DOHH2 (cell line): ENCODE measurements around the gene MAPK8.

Experiments
- H3F3A ChIP-seq: fragments of 200-600 bp; sonication (generic), shearing (Covaris generic); 2 replicates; pipeline ENCODE4 v1.6.0; 2016; ENCODE audit warnings: antibody characterized with exemption, mild to moderate bottlenecking; ENCODE audit not compliant: control insufficient read depth, insufficient read depth
- H3K27ac ChIP-seq: fragments of 200-600 bp; sonication (generic); 2 replicates; pipeline ENCODE4 v1.5.1; 2014; ENCODE audit warnings: low read depth, mild to moderate bottlenecking, low read length, moderate library complexity
- H3K27me3 ChIP-seq: fragments of 200-600 bp; sonication (generic); 2 replicates; pipeline ENCODE4 v1.6.1; 2014; ENCODE audit warnings: mild to moderate bottlenecking, low read length, mixed read lengths; ENCODE audit not compliant: control insufficient read depth
- H3K36me3 ChIP-seq: fragments of 200-600 bp; sonication (generic); 2 replicates; pipeline ENCODE4 v1.6.1; 2014; ENCODE audit warnings: mild to moderate bottlenecking, low read length, moderate library complexity, mixed read lengths; ENCODE audit not compliant: control insufficient read depth
- H3K4me1 ChIP-seq: fragments of 200-600 bp; sonication (generic); 2 replicates; pipeline ENCODE4 v1.6.1; 2014; ENCODE audit warnings: mild to moderate bottlenecking, low read length, mixed read lengths; ENCODE audit not compliant: control insufficient read depth
- H3K4me2 ChIP-seq: fragments of 200-600 bp; sonication (generic); 2 replicates; pipeline ENCODE4 v1.6.0; 2014; ENCODE audit warnings: mild to moderate bottlenecking, low read length, moderate library complexity
- H3K4me3 ChIP-seq: fragments of 200-600 bp; sonication (generic); 2 replicates; pipeline ENCODE4 v1.5.1; 2014; ENCODE audit warnings: mild to moderate bottlenecking, low read length, mixed read lengths
- H3K79me2 ChIP-seq: fragments of 200-600 bp; sonication (generic); 2 replicates; pipeline ENCODE4 v1.6.1; 2014; ENCODE audit warnings: mild to moderate bottlenecking, low read length, mixed read lengths; ENCODE audit not compliant: control insufficient read depth
- H3K9me2 ChIP-seq: fragments of 200-600 bp; sonication (generic); replicated peaks from 2 replicates; pipeline ENCODE4 v1.6.1; 2014; ENCODE audit warnings: mild to moderate bottlenecking, low read length, mixed read lengths; ENCODE audit not compliant: control insufficient read depth
- H3K9me3 ChIP-seq: fragments of 200-600 bp; sonication (generic); 2 replicates; pipeline ENCODE4 v1.6.1; 2014; ENCODE audit warnings: antibody characterized with exemption, low read length, mixed read lengths; ENCODE audit not compliant: control insufficient read depth, insufficient read depth
- H4K20me1 ChIP-seq: fragments of 200-600 bp; sonication (generic); 2 replicates; pipeline ENCODE4 v1.6.0; 2014; ENCODE audit warnings: low read depth, mild to moderate bottlenecking, antibody characterized with exemption, low read length, moderate library complexity; ENCODE audit not compliant: control insufficient read depth, insufficient read depth
- EZH2phosphoT487 ChIP-seq: fragments of 200-600 bp; sonication (generic); IDR thresholded peaks from 2 replicates; pipeline ENCODE4 v1.6.1; 2017; ENCODE audit warnings: borderline replicate concordance, mild to moderate bottlenecking, antibody characterized with exemption, low read length, moderate library complexity, mixed read lengths
- TF ChIP-seq, protein P1 (sequence below): fragments of 200-600 bp; sonication (generic); IDR thresholded peaks from one replicate; pipeline ENCODE4 v1.5.1; 2014; ENCODE audit warnings: antibody characterized with exemption, mild to moderate bottlenecking, low read depth, low read length; ENCODE audit not compliant: poor library complexity, severe bottlenecking

MAPK8 gene

DNA sequence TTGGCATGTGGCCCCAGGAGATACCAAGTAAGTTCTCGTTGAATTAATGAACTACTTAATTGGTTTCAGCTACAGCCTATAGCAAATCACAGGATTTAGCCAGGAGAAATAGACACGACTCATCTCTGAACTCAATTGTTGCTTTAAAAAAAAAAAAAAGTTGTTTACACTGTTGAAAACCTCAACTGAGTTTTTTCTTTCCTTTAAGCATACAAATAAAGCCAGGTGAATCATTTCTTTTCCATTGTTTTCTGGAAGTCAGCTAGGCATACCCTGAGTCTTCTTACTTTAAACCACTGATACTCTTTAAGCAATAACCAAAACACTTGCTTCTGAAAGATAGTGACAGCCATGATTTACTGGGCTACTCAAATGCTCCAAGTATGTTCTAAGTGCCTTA is 32.7 kb upstream of the MAPK8 start:
- no peaks in the 10 kb centered on the region for H3K9me2 ChIP-seq
- H3F3A ChIP-seq = no peaks in the 10 kb centered on the region
- H3K9me3 ChIP-seq = no peaks in the 10 kb centered on the region
- H3K4me1 ChIP-seq = no peaks in the 10 kb centered on the region
- H3K79me2 ChIP-seq = no peaks in the 10 kb centered on the region
- TF ChIP-seq, protein P1, sequence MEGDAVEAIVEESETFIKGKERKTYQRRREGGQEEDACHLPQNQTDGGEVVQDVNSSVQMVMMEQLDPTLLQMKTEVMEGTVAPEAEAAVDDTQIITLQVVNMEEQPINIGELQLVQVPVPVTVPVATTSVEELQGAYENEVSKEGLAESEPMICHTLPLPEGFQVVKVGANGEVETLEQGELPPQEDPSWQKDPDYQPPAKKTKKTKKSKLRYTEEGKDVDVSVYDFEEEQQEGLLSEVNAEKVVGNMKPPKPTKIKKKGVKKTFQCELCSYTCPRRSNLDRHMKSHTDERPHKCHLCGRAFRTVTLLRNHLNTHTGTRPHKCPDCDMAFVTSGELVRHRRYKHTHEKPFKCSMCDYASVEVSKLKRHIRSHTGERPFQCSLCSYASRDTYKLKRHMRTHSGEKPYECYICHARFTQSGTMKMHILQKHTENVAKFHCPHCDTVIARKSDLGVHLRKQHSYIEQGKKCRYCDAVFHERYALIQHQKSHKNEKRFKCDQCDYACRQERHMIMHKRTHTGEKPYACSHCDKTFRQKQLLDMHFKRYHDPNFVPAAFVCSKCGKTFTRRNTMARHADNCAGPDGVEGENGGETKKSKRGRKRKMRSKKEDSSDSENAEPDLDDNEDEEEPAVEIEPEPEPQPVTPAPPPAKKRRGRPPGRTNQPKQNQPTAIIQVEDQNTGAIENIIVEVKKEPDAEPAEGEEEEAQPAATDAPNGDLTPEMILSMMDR = no peak
- no peak for TF ChIP-seq EZH2phosphoT487
- no peak overlapping the region for H3K4me2 ChIP-seq
- no peak overlapping the region for H3K27ac ChIP-seq
- peaks cover 10% of the 10 kb centered on the region; the same call in 1 of the 2 replicates for H3K27me3 ChIP-seq
- no peaks in the 10 kb centered on the region for H3K36me3 ChIP-seq
- no peaks in the 10 kb centered on the region for H4K20me1 ChIP-seq
- H3K4me3 ChIP-seq = no peak overlapping the region

DNA sequence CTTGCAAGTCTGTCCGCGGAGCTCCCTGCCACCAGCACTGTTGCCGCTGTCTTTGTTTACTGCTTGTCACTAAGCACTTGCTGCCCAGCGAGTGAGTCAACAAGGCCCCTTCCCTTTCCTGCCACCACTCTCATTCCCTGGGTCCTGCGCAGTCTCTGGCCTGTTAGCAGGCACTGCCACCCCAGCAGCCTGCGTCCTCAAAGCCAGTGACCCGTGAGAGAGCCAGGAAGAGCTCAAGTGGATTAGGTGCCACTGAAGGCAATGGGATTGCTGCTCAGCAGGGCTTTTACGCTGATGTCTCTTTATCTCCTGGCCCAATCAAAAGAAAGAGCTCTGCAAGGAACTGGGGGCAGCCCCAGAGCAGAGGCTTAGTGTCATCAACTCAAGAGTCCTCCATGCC is 31.8 kb upstream of the MAPK8 start, which contains the start of gene FRMPD2:
TSS of gene FRMPD2 (minus strand) at position 61 of the 400 bp plus-strand sequence. CDS start 129 bp downstream, outside the sequence.
- TF ChIP-seq, protein P1 = no peak
- TF ChIP-seq EZH2phosphoT487 = no peak
- H3K4me1 ChIP-seq = no peaks in the 10 kb centered on the region
- H3K36me3 ChIP-seq = no peaks in the 10 kb centered on the region
- no peaks in the 10 kb centered on the region for H3K79me2 ChIP-seq
- H3K9me2 ChIP-seq = no peaks in the 10 kb centered on the region
- H4K20me1 ChIP-seq = no peaks in the 10 kb centered on the region
- no peak within 1 kb of the TSS for H3K4me3 ChIP-seq
- H3K27me3 ChIP-seq = peaks cover 7% of the 10 kb centered on the region; the same call in 1 of the 2 replicates
- no peaks in the 10 kb centered on the region for H3K9me3 ChIP-seq
- H3K4me2 ChIP-seq = no peak within 1 kb of the TSS
- H3K27ac ChIP-seq = no peak within 1 kb of the TSS
- no peaks in the 10 kb centered on the region for H3F3A ChIP-seq

DNA sequence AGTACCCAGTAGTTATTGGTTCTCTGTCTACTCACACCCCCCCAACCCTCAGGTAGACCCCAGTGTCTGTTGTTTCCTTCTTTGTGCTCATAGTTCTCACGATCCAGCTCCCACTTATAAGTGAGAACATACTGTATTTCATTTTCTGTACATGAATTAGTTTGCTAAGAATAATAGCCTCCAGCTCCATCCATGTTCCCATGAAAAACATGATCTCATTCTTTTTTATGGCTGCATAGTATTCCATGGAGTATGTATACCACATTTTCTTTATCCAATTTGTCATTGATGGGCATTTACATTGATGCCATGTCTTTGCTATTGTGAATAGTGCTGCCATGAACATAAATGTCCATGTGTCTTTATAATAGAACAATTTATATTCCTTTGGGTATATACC is 29.4 kb upstream of the MAPK8 start:
- Histone ChIP-seq H4K20me1 (no peaks in the 10 kb centered on the region), H3F3A (no peaks in the 10 kb centered on the region), H3K4me2 (no peak overlapping the region), H3K9me2 (no peaks in the 10 kb centered on the region), H3K9me3 (no peaks in the 10 kb centered on the region), H3K79me2 (no peaks in the 10 kb centered on the region), H3K36me3 (no peaks in the 10 kb centered on the region), H3K4me1 (no peaks in the 10 kb centered on the region), H3K27ac (no peak overlapping the region), H3K4me3 (no peak overlapping the region), H3K27me3 (no peaks in the 10 kb centered on the region)
- TF ChIP-seq, protein P1 = no peak
- TF ChIP-seq EZH2phosphoT487 = no peak
